Ishikawa (cell line): ENCODE data around the gene MAP4K3.

ENCODE experiments used
- EP300 ChIP-seq: IDR thresholded peaks from 2 replicates; pipeline ENCODE4 v1.6.1; 2012; ENCODE audit warnings: borderline replicate concordance
- ZBTB7A ChIP-seq: IDR thresholded peaks from 2 replicates; pipeline ENCODE4 v1.6.1; 2012; ENCODE audit warnings: low read depth

DNA sequence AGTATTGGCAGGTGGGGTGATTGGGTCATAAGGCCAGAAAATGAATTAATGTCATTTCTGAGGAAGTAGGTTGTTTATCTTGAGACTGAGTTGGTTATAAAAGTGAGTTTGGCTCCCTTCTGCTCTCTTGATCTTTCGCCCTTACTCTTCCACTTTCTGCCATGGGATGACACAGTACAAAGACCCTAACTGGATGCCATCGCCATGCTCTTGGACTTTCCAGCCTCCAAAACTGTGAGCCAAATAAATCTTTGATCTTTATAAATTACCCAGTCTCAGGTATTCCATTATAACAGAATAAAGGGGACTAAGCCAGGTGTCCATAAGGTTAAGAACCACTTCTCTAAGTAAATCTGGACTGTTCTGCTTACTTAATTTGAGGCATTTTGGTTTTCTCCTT lies 44.4 kb downstream of the MAP4K3 start:
- TF ChIP-seq EP300 (no peak), ZBTB7A (no peak)
